Panc1 (cell line): ENCODE data around the gene KLRD1. TPM values are rescaled to one million over a fixed set of nuclear protein-coding genes. Genes with fewer than 3 reads are reported as not detected.
"Not testable (repeated sequence)": the region's sequence is repeated elsewhere in the genome, so short reads cannot be mapped to it uniquely, and the experiment has no call there.

ENCODE experiments used
- ATAC-seq: fragments of 200-7000 bp; cut with Tn5 transposase; 2 replicates; pipeline ENCODE4 v1.9.1; 2020; ENCODE audit warnings: mild to moderate bottlenecking, moderate library complexity
- BruUV-seq: library from RNA; stranded (reverse); fragments of 400-500 nt; replicated peaks from 2 replicates; lab custom pipeline; 2021; lab: Mats Ljungman, UMichigan
- CTCF ChIA-PET: fragments of 300-600 bp; sonication (Branson Sonifier 250); formaldehyde crosslinking; loops from one replicate; lab custom pipeline; 2022; ENCODE audit warnings: antibody characterized with exemption; lab: Charles Lee
- POLR2A ChIA-PET: fragments of 300-600 bp; sonication (Branson Sonifier 250); formaldehyde crosslinking; loops from one replicate; lab custom pipeline; 2022; ENCODE audit warnings: antibody characterized with exemption; lab: Charles Lee
- DNase-seq: peaks from one replicate; pipeline ENCODE4 v3.0.0-alpha.2; 2010; ENCODE audit warnings: low read depth, low spot score
- H3K27ac ChIP-seq: 2 replicates; pipeline ENCODE4 v1.5.1; 2011; ENCODE audit warnings: mild to moderate bottlenecking, low read length, inconsistent platforms
- H3K27me3 ChIP-seq: fragments of 200-500 bp; sonication (Bioruptor generic); 2 replicates; pipeline ENCODE4 v1.6.0; 2014; ENCODE audit warnings: low read length, inconsistent platforms; ENCODE audit not compliant: control insufficient read depth, insufficient read depth
- H3K36me3 ChIP-seq: fragments of 200-500 bp; sonication (Bioruptor generic); 2 replicates; pipeline ENCODE4 v1.5.1; 2014; ENCODE audit warnings: inconsistent platforms, mild to moderate bottlenecking, low read length, moderate library complexity; ENCODE audit not compliant: control insufficient read depth, insufficient read depth
- H3K4me1 ChIP-seq: 2 replicates; pipeline ENCODE4 v1.5.1; 2011; ENCODE audit warnings: inconsistent platforms, mild to moderate bottlenecking, low read length, moderate library complexity; ENCODE audit not compliant: control insufficient read depth, insufficient read depth
- H3K4me3 ChIP-seq, 2 experiments: 2 replicates each; pipeline ENCODE4 v1.5.1; 2011 to 2012; ENCODE audit warnings: low read depth in 2 of 2, low read length in 2 of 2, mild to moderate bottlenecking in 2 of 2, inconsistent platforms in 1 of 2, moderate library complexity in 1 of 2
- H3K9me3 ChIP-seq: fragments of 200-500 bp; sonication (Bioruptor generic); 2 replicates; pipeline ENCODE4 v1.5.1; 2014; ENCODE audit warnings: low read depth, mild to moderate bottlenecking, inconsistent platforms, low read length, moderate library complexity; ENCODE audit not compliant: control insufficient read depth, insufficient read depth
- REST ChIP-seq, 2 experiments: IDR thresholded peaks; 2 replicates each; pipeline ENCODE4 v1.6.1; 2011 to 2012; ENCODE audit warnings: low read depth in 2 of 2, control low read depth in 1 of 2, low read length in 1 of 2, mild to moderate bottlenecking in 1 of 2, moderate library complexity in 1 of 2; ENCODE audit not compliant: insufficient read depth in 1 of 2
- in situ Hi-C: cut with HindIII; loops from 2 replicates; pipeline ENCODE4 v1.10.0; 2016; ENCODE audit warnings: low sequenced_read_pairs, low pct_unique_long_range_greater_than_20kb
- intact Hi-C: fragments of 100-400 bp; cut with micrococcal nuclease; formaldehyde crosslinking; loops from one replicate; pipeline ENCODE4 v1.10.0; 2022; ENCODE audit not compliant: unreplicated experiment
- total RNA-seq: library from RNA; stranded (reverse); gene quantifications from one replicate; pipeline ENCODE4 v1.2.1, GENCODE V29; 2021; ENCODE audit not compliant: unreplicated experiment
- TF ChIP-seq, protein P1 (sequence below): fragments of 450-650 bp; IDR thresholded peaks from 2 replicates; pipeline ENCODE4 v1.5.1; 2017; ENCODE audit warnings: mild to moderate bottlenecking

The KLRD1 gene
- total RNA-seq, 1 experiment from 2014 or later: not detected

GRCh38 chr12:10331642-10332239, 24.1 kb downstream of the KLRD1 start:
- no peak for TF ChIP-seq REST (IDR thresholded peaks at IDR 0.05; ENCODE audit: insufficient read depth in 1 of 2, low read depth in 2 of 2, low read length in 1 of 2)
- TF ChIP-seq, protein P1, sequence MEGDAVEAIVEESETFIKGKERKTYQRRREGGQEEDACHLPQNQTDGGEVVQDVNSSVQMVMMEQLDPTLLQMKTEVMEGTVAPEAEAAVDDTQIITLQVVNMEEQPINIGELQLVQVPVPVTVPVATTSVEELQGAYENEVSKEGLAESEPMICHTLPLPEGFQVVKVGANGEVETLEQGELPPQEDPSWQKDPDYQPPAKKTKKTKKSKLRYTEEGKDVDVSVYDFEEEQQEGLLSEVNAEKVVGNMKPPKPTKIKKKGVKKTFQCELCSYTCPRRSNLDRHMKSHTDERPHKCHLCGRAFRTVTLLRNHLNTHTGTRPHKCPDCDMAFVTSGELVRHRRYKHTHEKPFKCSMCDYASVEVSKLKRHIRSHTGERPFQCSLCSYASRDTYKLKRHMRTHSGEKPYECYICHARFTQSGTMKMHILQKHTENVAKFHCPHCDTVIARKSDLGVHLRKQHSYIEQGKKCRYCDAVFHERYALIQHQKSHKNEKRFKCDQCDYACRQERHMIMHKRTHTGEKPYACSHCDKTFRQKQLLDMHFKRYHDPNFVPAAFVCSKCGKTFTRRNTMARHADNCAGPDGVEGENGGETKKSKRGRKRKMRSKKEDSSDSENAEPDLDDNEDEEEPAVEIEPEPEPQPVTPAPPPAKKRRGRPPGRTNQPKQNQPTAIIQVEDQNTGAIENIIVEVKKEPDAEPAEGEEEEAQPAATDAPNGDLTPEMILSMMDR: peak; percentile 63; the same call in 1 of the 2 replicates
- ChIA-PET POLR2A (no interaction called here), CTCF (no interaction called here)
- Histone ChIP-seq H3K27me3 (no peaks in the 10 kb centered on the region), H3K27ac (peak overlapping the region; percentile 39; the same call in 1 of the 2 replicates), H3K36me3 (no peaks in the 10 kb centered on the region), H3K4me3 (no peak overlapping the region), H3K9me3 (no peaks in the 10 kb centered on the region), H3K4me1 (no peaks in the 10 kb centered on the region)
- intact Hi-C loops (loop anchor here (2.0 to 5.0 kb wide), 2 partner anchors 171 to 229 kb away; no protein-coding TSS in a partner anchor), in situ Hi-C loops (no loop called here)
- DNase-seq (peak; percentile 32), ATAC-seq (peak; percentile 85)
- BruUV-seq: no TSS peak

DNA sequence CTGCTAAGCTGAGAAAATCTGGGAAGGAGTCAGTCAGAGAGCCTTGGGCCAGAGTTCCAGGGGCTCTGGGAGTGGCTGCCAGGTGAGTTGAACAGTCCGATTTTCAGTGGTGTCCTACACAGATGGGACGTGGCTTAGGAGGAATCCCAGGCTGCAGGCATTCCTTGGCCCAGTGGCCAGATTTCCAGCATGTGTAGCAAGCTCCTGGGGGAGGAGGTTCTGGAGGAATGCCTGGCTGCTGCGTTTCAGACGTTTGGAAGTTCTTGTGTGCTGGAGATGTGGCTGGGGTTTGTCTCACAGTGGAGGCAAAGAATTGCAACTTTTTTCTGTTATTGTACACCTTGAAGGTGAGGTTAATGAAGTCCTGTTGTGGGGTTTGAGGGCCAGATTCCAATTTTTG, 28.5 kb downstream of the KLRD1 start:
- POLR2A ChIA-PET, ATAC-seq, BruUV-seq, intact Hi-C loops, H3K9me3 ChIP-seq, in situ Hi-C loops, H3K4me1 ChIP-seq, DNase-seq, H3K27ac ChIP-seq, H3K4me3 ChIP-seq, H3K36me3 ChIP-seq, H3K27me3 ChIP-seq, CTCF ChIA-PET: not testable (repeated sequence)

DNA sequence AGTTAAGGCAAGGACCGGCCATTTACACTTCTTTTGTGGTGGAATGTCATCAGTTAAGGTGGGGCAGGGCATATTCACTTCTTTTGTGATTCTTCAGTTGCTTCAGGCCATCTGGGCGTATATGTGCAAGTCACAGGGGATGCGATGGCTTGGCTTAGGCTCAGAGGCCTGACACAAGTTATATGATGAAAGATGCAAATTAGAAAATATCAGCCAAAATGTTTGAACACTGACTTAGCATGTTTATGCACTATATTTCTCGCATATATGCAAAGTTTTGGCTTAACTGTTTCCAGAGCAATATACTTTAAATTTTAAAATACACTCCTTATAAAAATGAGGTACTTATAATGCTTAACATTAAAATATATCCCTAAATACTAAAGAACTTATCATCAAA, 30.8 kb downstream of the KLRD1 start:
- intact Hi-C loops, ATAC-seq, H3K9me3 ChIP-seq, in situ Hi-C loops, H3K4me3 ChIP-seq, H3K36me3 ChIP-seq, BruUV-seq, H3K4me1 ChIP-seq, CTCF ChIA-PET, DNase-seq, H3K27ac ChIP-seq, H3K27me3 ChIP-seq: not testable (repeated sequence)
- POLR2A ChIA-PET: interaction anchor here (0.6 kb wide), 2 partner anchors 139 to 195 kb away, joined by 5 read pairs; no protein-coding TSS in a partner anchor
